Measurements from ENCODE around the gene PTPRR. TPM values are rescaled to one million over a fixed set of nuclear protein-coding genes. Genes with fewer than 3 reads are reported as not detected.

Gene PTPRR

GRCh38 chr12:70592664-70593063 is 327.9 kb downstream of the PTPRR start:
- Histone ChIP-seq H3K36me3 (ENCODE audit: control insufficient read depth, insufficient read depth, low read length) (no peaks in the 10 kb centered on the region), H3K18ac (ENCODE audit: low read length) (no peak overlapping the region), H3K79me2 (ENCODE audit: control insufficient read depth, insufficient read depth, low read length) (no peaks in the 10 kb centered on the region), H3K4me3 (ENCODE audit: low read length) (no peak overlapping the region), H3K4me2 (ENCODE audit: low read length) (no peak overlapping the region), H4K5ac (ENCODE audit: low read length) (no peak overlapping the region), H2AK5ac (ENCODE audit: low read length) (no peak overlapping the region), H3K27me3 (ENCODE audit: insufficient read depth, low read length, poor library complexity) (no peaks in the 10 kb centered on the region), H2BK15ac (replicated peaks; ENCODE audit: low read depth) (no peak overlapping the region), H2BK5ac (ENCODE audit: low read length) (no peak overlapping the region), H3K4ac (ENCODE audit: low read depth, low read length) (no peak overlapping the region), H3K79me1 (ENCODE audit: low read length) (no peaks in the 10 kb centered on the region), H3K27ac (ENCODE audit: low read depth, low read length) (no peak overlapping the region), H3K9ac (ENCODE audit: low read length) (no peak overlapping the region), H3K23ac (ENCODE audit: low read length) (no peak overlapping the region), H3K4me1 (ENCODE audit: control insufficient read depth, low read depth, low read length) (no peaks in the 10 kb centered on the region), H2BK120ac (ENCODE audit: low read depth, low read length) (no peak overlapping the region), H3K56ac (ENCODE audit: low read length) (no peak overlapping the region), H4K8ac (ENCODE audit: low read depth, low read length) (no peak overlapping the region)
- DNase-seq, result no peak
- no CpG with 5 or more reads among the region's 2 CpGs for WGBS (ENCODE audit: extremely low coverage, insufficient coverage, low lambda C conversion rate)

- Histone ChIP-seq H2BK120ac (ENCODE audit: low read depth, low read length) (no peak overlapping the region), H2AK5ac (ENCODE audit: low read length) (no peak overlapping the region), H2BK15ac (replicated peaks; ENCODE audit: low read depth) (no peak overlapping the region), H3K36me3 (ENCODE audit: control insufficient read depth, insufficient read depth, low read length) (no peaks in the 10 kb centered on the region), H3K4ac (ENCODE audit: low read depth, low read length) (peak overlapping the region; percentile 36), H3K56ac (ENCODE audit: low read length) (no peak overlapping the region), H3K79me1 (ENCODE audit: low read length) (no peaks in the 10 kb centered on the region), H3K18ac (ENCODE audit: low read length) (no peak overlapping the region), H3K4me3 (ENCODE audit: low read length) (no peak overlapping the region), H3K9ac (ENCODE audit: low read length) (no peak overlapping the region), H3K4me1 (ENCODE audit: control insufficient read depth, low read depth, low read length) (no peaks in the 10 kb centered on the region), H4K8ac (ENCODE audit: low read depth, low read length) (no peak overlapping the region), H2BK5ac (ENCODE audit: low read length) (no peak overlapping the region), H4K5ac (ENCODE audit: low read length) (no peak overlapping the region), H3K23ac (ENCODE audit: low read length) (no peak overlapping the region), H3K79me2 (ENCODE audit: control insufficient read depth, insufficient read depth, low read length) (no peaks in the 10 kb centered on the region), H3K4me2 (ENCODE audit: low read length) (no peak overlapping the region), H3K27ac (ENCODE audit: low read depth, low read length) (no peak overlapping the region), H3K27me3 (ENCODE audit: insufficient read depth, low read length, poor library complexity) (no peaks in the 10 kb centered on the region)
- DNase-seq, result peak; percentile 5
- WGBS (ENCODE audit: extremely low coverage, insufficient coverage, low lambda C conversion rate), result no CpG with 5 or more reads among the region's 4 CpGs
Observed at GRCh38 chr12:70590549-70591226, 329.9 kb downstream of the PTPRR start.

GRCh38 chr12:70590051-70590450 is 330.5 kb downstream of the PTPRR start:
- H4K8ac ChIP-seq (ENCODE audit: low read depth, low read length), result no peak overlapping the region
- H3K27ac ChIP-seq (ENCODE audit: low read depth, low read length), result no peak overlapping the region
- H3K4me3 ChIP-seq (ENCODE audit: low read length), result no peak overlapping the region
- H3K23ac ChIP-seq (ENCODE audit: low read length), result no peak overlapping the region
- no CpG with 5 or more reads among the region's 6 CpGs for WGBS (ENCODE audit: extremely low coverage, insufficient coverage, low lambda C conversion rate)
- H2AK5ac ChIP-seq (ENCODE audit: low read length), result no peak overlapping the region
- H3K9ac ChIP-seq (ENCODE audit: low read length), result no peak overlapping the region
- H3K56ac ChIP-seq (ENCODE audit: low read length), result no peak overlapping the region
- H3K27me3 ChIP-seq (ENCODE audit: insufficient read depth, low read length, poor library complexity), result no peaks in the 10 kb centered on the region
- H3K4ac ChIP-seq (ENCODE audit: low read depth, low read length), result no peak overlapping the region
- H3K79me1 ChIP-seq (ENCODE audit: low read length), result no peaks in the 10 kb centered on the region
- no peaks in the 10 kb centered on the region for H3K36me3 ChIP-seq (ENCODE audit: control insufficient read depth, insufficient read depth, low read length)
- DNase-seq, result peak; percentile 77
- no peaks in the 10 kb centered on the region for H3K4me1 ChIP-seq (ENCODE audit: control insufficient read depth, low read depth, low read length)
- no peak overlapping the region for H4K5ac ChIP-seq (ENCODE audit: low read length)
- H3K4me2 ChIP-seq (ENCODE audit: low read length), result no peak overlapping the region
- H2BK5ac ChIP-seq (ENCODE audit: low read length), result no peak overlapping the region
- no peaks in the 10 kb centered on the region for H3K79me2 ChIP-seq (ENCODE audit: control insufficient read depth, insufficient read depth, low read length)
- no peak overlapping the region for H2BK15ac ChIP-seq (replicated peaks; ENCODE audit: low read depth)
- H2BK120ac ChIP-seq (ENCODE audit: low read depth, low read length), result no peak overlapping the region
- H3K18ac ChIP-seq (ENCODE audit: low read length), result no peak overlapping the region

Small RNAs within 50 kb of the gene (small RNA-seq; reads per million reads assigned to genes)
- not detected for gene RF00019 (ENCODE audit: insufficient read depth)

All from mesendoderm (in vitro differentiated cells).